ENCODE results near the gene MDH1.
A peak's percentile ranks its signal among the peaks of the same experiment; 100 is the strongest.
"Not testable (repeated sequence)": the region's sequence is repeated elsewhere in the genome, so short reads cannot be mapped to it uniquely, and the experiment has no call there.

Gene MDH1

DNA sequence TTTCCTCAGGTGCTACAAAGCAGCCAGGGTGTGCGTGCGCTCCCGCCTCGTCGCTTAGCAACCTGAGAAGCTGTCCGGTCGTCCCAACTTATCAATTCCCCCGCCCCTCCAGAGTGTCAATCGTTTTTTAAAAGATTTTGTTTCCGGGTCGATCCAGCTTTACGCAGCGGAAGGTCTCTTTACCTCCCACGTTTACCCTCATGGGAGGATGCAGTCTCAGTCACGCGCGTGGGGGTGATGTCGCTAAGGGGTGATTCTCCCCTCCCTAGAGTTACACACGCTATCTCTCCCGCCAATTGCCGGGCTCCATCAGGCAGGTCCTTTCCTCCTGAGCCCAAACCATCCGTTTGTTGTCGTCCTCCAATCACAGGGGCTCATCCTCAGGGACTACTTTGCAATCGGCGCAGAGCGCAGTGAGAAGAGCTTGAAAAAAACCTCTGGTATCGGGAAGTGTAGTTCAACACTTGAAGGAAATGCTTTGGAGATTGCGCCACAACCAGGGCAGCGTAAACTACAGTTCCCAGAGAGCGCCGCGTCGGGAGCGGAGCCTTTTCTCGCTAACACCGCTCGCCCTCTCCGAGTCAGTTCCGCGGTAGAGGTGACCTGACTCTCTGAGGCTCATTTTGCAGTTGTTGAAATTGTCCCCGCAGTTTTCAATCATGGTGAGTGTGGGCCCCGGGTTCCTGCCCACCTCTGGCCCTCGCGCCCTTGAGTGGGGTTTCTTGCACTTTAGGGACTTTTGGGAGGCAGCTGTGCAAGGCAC is at the start of gene MDH1, which contains the start of gene WDPCP:
Gene MDH1, plus strand, starts transcription at position 579 of the 763 bp plus-strand sequence. Its CDS starts 81 bp downstream, at position 660.
Gene WDPCP, minus strand, starts transcription at position 93 of the 763 bp plus-strand sequence. CDS start 206 bp downstream, outside the sequence.
- peak; percentile 99 for DNase-seq

DNA sequence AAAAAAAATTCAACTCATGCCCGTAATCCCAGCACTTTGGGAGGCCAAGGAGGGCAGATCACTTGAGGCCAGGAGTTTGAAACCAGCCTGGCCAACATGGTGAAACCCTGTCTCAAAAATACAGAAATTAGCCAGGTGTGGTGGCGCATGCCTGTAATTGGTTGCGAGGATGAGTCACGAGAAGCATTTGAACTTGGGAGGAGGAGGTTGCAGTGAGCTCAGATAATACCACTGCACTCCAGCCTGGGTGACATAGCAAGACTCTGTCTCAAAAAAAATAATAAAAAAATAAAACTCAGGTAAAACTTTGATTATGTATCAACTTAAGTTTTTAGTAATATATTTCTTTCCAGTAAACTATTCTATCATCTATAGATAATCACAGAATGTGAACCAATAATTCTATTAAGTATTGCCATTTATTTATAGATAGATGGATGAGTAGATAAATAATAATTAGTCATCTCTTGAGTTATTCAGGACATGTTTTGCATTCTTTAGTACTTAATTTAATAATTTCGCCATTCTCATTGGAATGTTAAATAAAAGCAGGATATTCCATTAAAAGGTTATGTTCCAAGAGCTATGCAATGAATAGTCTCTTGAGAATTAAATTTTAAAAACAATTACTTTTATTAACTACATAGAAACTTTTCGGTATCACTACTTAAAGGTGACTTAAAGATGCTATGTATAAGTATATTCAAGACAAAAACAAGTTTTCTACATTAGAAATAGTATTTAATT is 49.2 kb upstream of the MDH1 start:
- DNase-seq: no peak

DNA sequence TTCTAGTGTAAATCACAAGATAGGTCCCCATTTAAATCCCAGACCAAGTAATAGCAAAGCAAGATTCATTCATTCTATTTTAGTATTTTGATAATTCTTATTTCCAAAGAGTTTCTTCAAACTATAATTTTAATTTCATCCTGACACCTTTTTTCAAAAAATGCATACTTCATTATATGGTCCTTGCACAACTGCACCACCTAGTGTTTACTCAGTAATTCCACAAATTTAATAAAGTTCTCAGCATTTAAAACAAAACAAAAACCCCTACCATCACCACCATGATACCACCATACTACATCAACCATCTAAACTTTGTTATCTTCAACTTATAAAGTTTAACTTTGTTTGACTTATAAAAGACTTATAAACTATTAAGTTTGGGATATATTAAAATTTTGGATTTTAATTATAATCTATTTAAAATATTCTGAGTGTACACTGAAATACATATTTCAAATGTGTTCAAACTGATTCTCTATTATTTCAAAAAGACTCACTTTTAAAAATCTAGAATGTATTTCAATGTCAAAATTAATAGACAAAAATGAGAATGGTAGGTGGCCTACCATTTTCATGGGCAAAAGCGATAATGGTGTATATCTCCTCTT is 44.6 kb upstream of the MDH1 start:
- DNase-seq: no peak

DNA sequence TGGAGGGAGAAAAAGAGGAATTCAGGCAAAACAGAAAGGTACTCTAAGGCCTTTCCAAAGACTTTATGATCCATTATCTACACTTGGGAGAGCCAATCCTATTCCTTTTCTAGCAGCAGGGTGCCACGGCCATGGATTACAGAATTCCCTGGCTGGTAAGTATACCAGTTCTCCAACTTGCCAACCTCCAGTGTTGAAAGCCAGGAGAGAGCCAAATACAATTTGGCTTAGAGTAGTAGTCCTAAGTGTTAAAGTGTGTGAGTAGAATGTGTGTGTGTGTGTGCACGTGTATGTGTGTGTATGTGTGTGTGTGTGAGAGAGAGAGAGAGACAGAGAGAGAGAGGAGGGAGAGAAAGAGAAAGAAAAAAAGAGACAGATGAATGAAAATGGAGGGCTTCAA is 43.7 kb upstream of the MDH1 start:
- DNase-seq: no peak

DNA sequence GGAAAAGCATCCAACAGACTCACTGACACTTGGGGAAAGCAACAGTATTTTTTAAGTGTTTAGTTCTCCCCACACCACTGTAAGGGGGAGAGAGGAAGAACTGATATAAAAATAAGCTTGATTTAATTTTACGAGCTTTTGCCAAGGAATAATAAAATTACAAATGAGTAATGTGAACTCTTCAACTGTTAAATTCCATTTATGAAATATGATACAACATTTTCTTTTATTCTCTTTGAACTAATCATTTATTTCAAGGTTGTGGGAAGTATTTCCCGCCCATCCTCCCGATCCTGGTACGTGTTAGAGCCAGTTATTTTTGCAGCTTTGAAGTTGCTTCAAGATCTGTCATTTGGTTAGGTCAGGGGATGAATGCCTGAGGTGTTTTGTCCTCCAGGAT is 35.7 kb upstream of the MDH1 start:
- no peak for DNase-seq

DNA sequence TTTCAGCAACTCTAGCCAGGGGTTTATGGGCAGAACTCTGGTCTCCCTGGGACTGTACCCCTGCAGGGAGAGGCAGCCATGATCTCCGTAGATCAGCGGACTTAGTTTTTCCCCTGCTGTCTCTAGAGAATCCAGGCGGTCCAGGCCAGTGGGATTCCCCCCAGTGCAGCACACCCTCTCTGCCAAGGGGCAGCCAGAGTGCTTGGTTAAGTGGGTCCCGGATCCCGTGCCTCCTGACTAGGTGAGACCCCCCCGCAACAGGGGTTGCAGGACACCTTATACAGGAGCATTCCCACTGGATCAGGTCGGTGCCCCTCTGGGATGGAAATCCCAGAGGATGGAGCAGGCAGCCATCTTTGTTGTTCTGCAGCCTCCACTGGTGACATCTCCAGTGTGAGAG is 33.5 kb upstream of the MDH1 start:
- DNase-seq: no peak

DNA sequence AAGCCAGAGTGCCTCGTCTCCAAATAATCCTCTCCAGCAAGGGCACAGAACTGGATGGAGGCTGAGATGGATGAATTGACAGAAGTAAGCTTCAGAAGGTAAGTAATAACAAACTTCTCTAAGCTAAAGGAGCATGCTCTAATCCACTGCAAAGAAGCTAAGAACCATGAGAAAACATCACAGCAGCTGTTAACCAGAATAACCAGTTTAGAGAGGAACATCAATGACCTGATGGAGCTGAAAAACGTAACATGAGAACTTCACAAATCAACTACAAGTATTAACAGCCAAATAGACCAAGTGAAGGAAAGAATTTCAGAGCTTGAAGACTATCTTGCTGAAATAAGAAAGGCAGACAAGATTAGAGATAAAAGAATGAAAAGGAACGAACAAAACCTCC is 32.8 kb upstream of the MDH1 start:
- DNase-seq: no peak

DNA sequence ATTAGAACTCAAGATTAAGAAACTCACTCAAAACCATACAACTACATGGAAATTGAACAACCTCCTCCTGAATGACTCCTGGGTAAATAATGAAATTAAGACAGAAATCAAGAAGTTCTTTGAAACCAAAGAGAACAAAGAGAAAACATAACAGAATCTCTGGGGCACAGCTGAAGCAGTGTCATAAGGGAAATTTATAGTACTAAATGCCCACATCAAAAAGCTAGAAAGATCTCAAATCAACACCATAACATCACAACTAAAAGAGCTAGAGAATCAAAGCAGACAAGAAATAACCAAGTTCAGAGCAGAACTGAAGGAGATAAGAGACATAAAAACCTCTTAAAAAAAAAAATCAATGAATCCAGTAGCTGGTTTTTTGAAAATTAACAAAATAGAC is 30.9 kb upstream of the MDH1 start:
- not testable (repeated sequence) for DNase-seq

DNA sequence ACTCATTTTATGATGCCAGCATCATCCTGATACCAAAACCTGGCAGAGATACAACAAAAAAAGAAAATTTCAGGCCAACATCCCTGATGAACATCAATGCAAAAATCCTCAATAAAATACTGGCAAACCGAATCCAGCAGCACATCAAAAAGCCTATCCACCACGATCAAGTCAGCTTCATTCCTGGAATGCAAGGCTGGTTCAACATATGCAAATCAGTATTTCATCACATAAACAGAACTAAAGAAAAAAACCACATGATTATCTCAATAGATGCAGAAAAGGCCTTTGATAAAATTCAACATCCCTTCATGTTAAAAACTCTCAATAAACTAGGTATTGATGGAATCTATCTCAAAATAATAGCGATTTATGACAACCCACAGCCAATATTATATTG is 29.8 kb upstream of the MDH1 start:
- not testable (repeated sequence) for DNase-seq

DNA sequence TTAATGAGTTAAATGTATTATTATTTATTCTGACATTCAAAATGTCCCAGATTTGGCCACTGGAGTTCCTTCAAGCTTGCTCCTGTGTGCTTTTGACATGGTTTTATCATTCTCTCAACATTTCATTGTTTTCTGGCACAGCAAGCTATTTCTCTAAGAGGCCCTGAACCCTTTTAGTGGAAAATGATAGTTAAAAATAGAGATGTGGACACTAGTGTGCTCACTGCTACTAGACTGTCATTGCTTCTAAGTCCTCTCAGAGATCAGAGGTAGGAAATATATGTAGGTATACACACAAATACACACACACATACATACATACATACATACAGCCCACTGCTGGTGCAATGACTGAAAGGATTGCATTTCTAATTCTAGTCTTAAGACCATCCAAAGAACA is 26.0 kb upstream of the MDH1 start:
- no peak for DNase-seq

DNA sequence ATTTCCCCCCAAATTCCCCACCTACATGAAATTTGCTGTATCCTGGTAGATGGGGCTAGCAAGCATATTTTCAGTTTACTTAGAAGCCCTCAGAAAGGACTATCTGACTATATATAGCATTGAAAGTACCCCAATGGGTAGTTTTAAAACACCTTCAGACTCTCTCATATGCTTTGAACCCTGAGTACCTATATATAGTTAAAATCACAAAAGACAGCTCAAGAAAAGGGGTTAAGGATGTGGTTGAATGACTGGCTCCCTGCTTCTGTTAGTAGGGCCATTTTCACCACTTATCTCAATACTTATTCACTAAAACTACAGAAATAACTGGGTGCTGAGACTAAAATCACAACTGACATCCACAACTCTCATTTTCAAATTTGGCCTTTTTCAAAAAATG is 19.0 kb upstream of the MDH1 start:
- no peak for DNase-seq

DNA sequence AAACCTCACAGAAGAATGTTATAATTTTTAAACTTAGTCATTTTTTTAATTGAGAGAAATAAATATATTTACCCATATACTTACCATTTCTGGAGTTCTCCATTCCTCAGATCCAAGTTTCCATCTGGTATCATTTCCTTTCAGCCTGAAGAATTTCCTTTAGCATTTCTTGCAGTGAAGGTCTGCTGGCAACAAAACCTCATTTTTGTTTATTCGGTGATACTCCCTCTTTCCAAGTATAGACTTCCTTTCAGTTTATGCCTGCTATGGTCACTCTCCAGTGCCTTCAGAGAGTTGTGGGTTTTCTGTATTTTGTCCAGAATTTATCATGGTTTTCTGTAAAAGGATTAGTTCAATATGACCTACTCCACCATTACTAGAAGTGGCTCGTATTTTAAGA is 17.5 kb upstream of the MDH1 start:
- DNase-seq: no peak

DNA sequence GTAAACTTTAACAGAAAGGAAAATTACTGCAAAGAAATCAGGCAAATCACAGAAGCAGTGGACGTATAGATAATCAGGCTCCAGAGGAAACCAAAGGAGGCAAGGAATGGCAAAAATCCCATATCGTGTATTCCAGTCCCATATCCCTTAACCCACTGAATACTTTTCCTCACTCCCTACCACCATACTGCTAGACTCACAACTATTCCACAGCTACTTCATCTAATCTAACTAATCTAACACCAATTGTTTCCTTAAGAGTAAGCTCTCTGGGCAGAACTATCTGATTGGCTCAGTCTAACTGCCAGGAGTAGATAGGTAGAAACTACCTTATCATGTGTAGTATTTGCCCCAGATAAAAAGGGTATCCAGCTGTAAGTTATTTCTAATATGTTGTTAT is 16.8 kb upstream of the MDH1 start:
- DNase-seq: no peak

DNA sequence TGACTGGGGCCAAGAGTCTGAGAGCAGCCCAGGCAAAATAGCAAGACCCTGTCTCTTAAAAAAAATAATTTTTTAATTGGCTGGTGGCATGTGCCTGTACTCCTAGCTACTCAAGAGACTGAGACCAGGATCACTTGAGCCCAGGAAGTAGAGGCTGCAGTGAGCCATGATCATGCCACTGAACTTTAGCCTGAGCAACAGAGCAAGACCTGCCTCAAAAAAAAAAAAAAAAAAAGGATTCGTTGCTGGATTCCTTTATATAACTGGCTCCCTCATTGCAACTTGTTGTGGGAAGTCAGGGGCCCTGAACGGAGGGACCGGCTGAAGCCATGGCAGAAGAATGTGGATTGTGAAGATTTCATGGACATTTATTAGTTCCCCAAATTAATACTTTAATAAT is 15.7 kb upstream of the MDH1 start:
- DNase-seq: not testable (repeated sequence)

DNA sequence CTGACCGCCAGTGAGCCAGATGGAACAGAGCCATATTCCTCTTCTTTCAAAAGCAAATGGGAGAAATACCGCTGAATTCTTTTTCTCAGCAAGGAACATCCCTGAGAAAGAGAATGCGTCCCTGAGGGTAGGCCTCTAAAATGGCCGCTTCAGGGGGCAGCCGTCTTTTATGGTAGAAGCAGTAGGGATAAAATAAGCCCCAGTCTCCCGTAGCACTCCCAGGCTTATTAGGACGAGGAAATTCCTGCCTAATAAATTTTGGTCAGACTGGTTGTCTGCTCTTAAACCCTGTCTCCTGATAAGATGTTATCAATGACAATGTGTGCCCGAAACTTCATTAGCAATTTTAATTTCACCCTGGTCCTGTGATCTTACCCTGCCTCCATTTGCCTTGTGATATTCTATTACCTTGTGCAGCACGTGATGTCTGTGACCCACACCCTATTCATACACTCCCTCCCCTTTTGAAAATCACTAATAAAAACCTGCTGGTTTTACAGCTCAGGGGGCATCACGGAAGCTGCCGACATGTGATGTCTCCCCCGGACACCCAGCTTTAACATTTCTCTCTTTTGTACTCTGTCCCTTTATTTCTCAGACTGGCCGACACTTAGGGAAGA is 14.9 kb upstream of the MDH1 start:
- not testable (repeated sequence) for DNase-seq

DNA sequence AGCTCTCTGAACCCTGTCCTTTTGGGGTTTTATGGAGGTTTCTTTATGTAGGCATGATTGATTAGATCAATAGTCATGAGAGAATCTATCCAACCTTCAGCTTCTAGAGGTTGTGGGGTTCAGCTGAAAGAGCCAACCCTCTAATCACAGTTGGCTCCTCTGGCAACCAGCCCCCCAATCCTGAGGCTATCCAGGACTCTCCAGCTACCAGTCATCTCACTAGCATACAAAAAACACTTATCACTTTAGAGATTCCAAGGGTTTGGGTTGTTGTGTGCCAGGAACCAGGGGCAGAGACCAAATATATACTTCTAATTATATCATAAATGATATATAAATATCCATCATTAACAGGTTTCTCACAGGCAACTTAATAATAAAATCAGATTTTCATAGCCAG is 12.2 kb upstream of the MDH1 start:
- no peak for DNase-seq

DNA sequence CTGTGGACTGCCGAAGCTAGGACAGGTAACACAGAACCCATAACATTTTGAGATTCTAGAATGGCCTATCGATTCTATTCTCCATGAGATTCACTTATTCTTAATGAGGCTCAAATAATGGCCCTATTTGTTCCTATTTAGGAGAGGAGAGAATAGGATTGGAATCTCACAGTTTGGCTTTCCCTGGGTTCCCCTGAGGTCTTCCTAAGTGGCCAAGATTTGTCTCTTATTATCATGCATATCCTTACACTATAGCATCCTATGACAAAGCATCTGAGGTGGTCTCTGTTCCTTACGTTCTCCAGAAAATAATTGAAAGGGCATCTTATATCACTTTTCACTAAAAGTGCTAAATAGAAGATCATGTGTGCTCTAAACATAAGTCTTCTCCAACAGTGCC is 10.0 kb upstream of the MDH1 start:
- DNase-seq: no peak

DNA sequence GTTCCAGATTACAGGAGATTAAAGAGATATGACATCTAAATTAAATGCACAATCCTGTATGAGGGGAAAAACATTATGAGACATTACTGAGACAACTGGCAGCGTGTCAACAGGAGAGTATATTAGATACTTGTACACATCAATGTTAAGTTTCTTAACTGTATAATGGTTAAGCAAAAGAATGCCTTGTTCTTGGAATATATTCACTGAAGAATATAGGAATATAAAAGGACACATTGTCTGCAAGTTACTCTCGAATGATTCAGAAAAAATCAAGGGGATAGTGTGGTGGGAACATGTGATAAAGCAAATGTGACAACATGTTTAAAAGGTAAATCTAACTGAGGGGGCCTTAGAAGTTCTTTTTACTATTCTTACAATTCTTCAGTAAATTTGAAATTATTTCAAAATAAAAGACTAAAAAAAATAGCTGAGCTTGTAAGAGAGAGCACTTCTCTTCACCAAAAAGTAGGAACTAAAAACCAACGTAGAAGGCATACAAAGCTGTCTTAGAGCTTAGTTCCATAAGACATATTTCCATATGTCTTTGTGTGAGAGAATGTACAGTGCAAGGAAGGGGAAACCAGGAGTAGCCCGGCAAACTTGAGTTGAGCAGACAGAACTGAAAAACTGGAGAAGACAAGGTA is 8.0 kb upstream of the MDH1 start:
- no peak for DNase-seq

DNA sequence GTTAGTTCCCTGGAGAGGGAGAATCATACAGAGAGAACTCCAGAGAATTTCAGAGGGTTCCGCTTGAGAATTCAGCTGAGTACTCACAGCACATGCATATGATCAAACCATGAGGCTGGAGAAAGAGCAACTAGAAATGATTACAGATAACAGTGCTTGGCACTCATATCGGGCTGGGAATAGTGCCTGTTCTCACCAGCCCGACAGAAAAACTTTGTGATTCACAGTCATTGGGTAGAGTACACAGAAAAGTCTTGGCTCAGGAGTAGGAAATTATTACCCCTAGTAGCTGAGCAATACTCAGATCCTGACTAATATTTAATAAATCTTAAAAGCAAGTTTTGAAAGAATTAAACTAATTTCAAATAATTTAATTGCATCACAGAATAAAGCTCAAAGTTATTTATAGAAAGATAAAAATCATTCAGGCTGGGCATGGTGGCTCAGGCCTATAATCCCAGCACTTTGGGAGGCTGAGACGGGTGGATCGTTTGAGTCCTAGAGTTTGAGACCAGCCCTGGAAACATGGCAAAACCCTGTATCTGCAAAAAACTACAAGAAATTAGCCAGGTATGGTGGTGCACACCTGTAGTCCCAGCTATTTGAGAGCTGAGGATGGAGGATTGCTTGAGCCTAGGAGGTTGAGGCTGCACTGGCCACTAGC is 7.3 kb upstream of the MDH1 start:
- no peak for DNase-seq

DNA sequence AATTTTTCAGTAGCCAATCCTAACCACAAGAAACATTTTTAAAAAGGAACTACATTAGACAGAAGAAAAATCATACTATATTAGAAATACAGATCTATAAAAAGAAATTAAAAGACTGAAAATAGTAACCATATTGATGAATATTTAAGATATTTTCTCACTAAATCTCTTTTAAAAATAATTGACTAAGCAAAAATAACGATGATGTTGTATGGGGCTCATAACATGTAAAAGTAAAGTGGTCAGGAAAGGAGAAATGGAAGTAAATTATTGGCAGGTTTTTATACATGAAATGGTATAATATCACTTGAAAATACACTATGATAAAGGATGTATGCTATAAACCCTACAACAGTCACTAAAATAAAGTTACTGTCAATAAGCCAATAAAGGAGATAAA is 5.9 kb upstream of the MDH1 start:
- no peak for DNase-seq

DNA sequence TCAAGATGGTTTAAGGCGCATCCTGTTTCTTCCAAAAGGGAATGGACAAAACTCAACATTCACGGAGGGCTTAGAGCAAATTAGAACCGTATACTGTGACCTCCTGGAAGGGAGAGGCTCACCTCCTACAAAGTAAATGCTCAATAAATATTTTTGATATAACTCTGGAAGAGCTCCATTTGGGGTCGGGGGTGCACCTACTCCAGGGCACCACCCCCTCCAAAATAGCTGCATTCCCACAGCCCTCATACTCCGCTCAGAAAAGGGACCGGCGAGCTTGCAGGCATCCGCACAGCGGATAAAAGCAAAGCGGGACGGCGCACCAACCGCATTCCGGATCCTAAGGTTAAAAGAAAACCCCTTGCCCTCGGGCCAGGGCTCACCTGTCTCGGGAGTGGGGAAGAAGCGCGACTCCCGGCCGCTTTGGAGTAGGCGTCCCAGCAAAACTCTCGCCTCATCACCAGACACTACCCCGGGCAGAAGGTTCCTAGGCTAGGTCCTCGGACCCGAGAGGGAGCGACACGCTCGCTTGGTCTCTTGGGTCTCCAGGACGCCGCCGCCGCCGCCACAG is 864 bp upstream of the MDH1 start:
- no peak for DNase-seq

Data from GF-D8 (cell line).